Fibroblast of villous mesenchyme (primary cell): ENCODE results near the gene MID1. TPM values are rescaled to one million over a fixed set of nuclear protein-coding genes. Genes with fewer than 3 reads are reported as not detected.

Experiments used
- DNase-seq: peaks from one replicate; pipeline ENCODE4 v3.0.0-alpha.2; 2010; ENCODE audit warnings: low read depth
- H3K4me3 ChIP-seq: 2 replicates; pipeline ENCODE4 v1.5.1; 2011; ENCODE audit warnings: low read depth, mild to moderate bottlenecking, low read length
- CTCF ChIP-seq: IDR thresholded peaks from 2 replicates; pipeline ENCODE4 v1.5.1; 2012; ENCODE audit warnings: low read depth, mild to moderate bottlenecking, low read length; ENCODE audit not compliant: insufficient read depth
- small RNA-seq: library from RNA; depleted of rRNA; stranded (forward); fragments of <200 nt; gene quantifications from one replicate; pipeline ENCODE3, GENCODE V24; 2012
- total RNA-seq: library from RNA; depleted of rRNA; stranded (reverse); fragments of >200 nt; gene quantifications from 2 replicates; pipeline ENCODE4 v1.2.3, GENCODE V29; 2012

MID1 gene
- total RNA-seq, 1 donor, result 16.4 TPM

GRCh38 chrX:10395643-10396042 is 224.7 kb downstream of the MID1 start:
- no peak overlapping the region for H3K4me3 ChIP-seq
- no peak for TF ChIP-seq CTCF

More at GRCh38 chrX:10395643-10396042, 224.7 kb downstream of the MID1 start:
- DNase-seq, result no peak

Small RNA genes lying within 50 kb of the gene (small RNA-seq; reads per million reads assigned to genes)
- gene RNU6-800P, result not detected
